GM12891 (cell line): ENCODE measurements around the gene ZBTB20.

ENCODE experiments used
- POLR2A ChIP-seq: IDR thresholded peaks from 2 replicates; pipeline ENCODE4 v1.6.1; 2011; ENCODE audit warnings: low read depth, low read length, control low read depth
- POLR2AphosphoS5 ChIP-seq: IDR thresholded peaks from 2 replicates; pipeline ENCODE4 v1.6.1; 2011; ENCODE audit warnings: low read depth, low read length, control low read depth
- TAF1 ChIP-seq: IDR thresholded peaks from 2 replicates; pipeline ENCODE4 v1.6.1; 2011; ENCODE audit warnings: low read depth, low read length, control low read depth

DNA sequence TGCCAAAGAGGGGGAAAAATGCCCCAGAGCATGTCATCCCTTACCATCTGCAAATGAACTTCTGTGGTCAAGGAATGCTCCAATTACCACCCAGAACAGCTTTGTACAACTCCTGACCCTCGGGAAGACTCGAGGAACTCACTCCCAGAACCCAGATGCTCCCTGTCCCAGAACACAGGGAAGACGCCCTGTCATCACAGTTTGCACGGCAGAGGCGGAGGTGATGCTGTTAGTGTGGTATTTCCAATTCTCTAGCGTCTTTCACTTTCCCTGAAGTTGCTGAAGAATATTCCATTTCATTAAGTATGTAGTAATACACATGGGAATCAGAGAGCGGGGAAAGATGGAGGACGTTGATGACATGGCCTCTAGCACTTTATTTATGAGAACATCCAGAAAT, 659.6 kb downstream of the ZBTB20 start:
- no peak for TF ChIP-seq POLR2A
- TF ChIP-seq POLR2AphosphoS5: no peak
- TF ChIP-seq TAF1: no peak
